Epithelial cell of esophagus (primary cell): Measurements from ENCODE around the gene ROR2.

Experiments
- DNase-seq: peaks from one replicate; pipeline ENCODE4 v3.0.0; 2010; ENCODE audit warnings: low read depth
- H3K4me3 ChIP-seq: 2 replicates; pipeline ENCODE4 v1.5.1; 2011; ENCODE audit warnings: mild to moderate bottlenecking, low read length, control low read depth
- TF ChIP-seq, protein P1 (sequence below): IDR thresholded peaks from 2 replicates; pipeline ENCODE4 v1.5.1; 2011; ENCODE audit warnings: low read depth, mild to moderate bottlenecking, low read length, control low read depth, inconsistent platforms; ENCODE audit not compliant: insufficient read depth; ENCODE audit errors: missing control alignments

Gene ROR2

DNA sequence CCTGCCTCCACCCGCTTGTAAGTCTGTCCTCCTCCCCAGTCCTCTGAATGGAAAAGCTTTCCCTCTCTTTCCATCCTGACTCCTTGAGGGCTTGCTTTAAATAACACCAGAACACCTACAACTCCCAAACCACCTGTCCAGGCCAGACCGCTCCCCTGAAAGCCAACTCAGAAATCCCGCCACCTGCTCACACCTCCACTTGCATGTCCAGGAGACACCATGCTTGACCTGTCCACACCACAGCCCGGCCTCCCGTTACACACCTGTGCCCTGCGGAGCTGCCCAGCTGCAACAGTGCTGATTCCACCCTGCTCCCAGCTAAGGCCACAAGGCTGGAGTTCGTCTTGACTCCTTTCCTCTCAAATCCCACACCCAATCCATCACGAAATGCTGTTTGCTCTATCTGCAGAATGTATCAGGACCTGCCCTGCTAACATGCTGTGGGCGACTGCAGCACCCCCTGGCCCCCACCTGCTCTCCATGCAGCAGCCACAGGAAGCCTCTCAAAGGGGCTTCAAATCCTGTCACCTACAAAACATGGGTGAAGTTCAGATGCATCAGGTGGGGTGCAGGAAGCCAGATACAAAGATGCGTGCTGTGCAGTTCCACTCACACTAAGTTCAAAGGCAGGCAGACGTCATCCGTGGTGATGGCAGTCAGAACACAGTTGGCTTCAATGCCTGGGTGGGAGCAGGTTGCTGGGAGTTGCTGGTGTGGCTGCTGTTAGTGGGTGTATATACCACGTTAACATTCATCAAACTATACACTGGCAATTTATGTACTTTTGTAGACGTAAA is 166.0 kb downstream of the ROR2 start:
- H3K4me3 ChIP-seq = no peak overlapping the region
- TF ChIP-seq, protein P1, sequence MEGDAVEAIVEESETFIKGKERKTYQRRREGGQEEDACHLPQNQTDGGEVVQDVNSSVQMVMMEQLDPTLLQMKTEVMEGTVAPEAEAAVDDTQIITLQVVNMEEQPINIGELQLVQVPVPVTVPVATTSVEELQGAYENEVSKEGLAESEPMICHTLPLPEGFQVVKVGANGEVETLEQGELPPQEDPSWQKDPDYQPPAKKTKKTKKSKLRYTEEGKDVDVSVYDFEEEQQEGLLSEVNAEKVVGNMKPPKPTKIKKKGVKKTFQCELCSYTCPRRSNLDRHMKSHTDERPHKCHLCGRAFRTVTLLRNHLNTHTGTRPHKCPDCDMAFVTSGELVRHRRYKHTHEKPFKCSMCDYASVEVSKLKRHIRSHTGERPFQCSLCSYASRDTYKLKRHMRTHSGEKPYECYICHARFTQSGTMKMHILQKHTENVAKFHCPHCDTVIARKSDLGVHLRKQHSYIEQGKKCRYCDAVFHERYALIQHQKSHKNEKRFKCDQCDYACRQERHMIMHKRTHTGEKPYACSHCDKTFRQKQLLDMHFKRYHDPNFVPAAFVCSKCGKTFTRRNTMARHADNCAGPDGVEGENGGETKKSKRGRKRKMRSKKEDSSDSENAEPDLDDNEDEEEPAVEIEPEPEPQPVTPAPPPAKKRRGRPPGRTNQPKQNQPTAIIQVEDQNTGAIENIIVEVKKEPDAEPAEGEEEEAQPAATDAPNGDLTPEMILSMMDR = no peak
- DNase-seq = no peak

DNA sequence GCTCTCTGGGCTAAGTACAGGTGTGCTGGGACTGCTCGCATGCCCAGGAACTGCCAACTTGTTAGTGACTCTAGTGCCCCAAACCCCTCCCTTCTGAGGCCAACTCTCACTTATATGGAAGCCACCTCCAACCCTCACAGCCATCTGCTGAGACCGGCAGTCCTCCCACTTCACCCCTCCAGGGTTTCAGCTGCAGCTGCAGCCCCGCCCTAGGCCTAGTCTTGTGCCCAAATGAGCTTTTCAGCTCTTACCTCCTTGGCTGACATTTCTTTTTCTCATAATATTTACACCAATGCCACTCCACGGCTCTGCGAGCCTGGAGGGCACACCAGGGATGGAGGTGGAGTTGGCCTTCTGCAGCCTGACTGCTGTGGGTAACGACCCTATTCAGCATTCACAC is 166.6 kb downstream of the ROR2 start:
- no peak for DNase-seq
- TF ChIP-seq, protein P1 = no peak
- no peak overlapping the region for H3K4me3 ChIP-seq

DNA sequence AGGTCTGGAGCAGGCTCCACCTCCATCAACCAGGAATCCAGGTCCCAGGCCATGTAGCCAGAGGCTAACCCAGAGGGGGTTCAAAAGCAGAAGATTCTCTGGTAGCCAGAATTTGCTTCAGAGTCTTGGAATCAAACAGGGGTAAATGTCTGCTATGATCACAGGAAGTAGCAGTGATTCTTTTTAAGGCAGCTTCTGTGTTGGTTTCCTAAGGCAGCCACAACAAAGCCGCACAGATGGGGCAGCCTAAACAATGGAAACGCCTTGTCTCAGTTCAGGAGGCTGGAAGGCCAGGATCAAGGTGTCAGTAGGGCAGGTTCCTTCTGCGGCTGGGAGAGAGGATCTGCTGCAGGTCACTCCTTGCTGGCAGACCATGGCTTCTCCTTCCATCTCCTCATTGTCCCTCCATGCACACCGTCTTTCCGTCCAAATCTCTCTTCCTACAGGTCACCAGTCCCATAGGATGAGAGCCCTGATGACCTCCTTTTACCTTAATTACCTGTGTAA is 167.3 kb downstream of the ROR2 start:
- no peak for DNase-seq
- TF ChIP-seq, protein P1 = no peak
- no peak overlapping the region for H3K4me3 ChIP-seq

DNA sequence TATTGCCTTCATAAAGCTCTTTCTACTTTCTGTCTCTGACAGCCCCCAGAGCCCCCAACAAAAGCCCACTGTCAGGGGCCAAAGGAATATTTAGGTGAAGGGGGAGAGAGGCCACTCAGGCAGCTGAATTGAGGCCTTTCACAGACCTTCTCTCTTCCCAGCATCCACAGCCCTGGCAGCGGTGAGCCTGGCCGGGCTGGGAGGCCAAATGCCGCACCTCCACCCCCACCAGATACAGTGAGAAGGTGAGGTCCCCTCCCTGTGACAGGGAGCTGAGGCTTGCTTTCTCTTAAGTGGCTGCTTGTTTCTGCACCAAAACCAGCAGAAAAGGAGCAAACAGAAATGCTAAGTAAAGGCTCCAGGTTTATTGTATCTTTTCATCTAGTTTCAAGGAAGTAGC is 168.1 kb downstream of the ROR2 start:
- no peak for DNase-seq
- H3K4me3 ChIP-seq = no peak overlapping the region
- TF ChIP-seq, protein P1 = no peak

GRCh38 chr9:91781116-91781515 is 168.9 kb downstream of the ROR2 start:
- no peak for DNase-seq
- H3K4me3 ChIP-seq = no peak overlapping the region
- TF ChIP-seq, protein P1 = no peak

DNA sequence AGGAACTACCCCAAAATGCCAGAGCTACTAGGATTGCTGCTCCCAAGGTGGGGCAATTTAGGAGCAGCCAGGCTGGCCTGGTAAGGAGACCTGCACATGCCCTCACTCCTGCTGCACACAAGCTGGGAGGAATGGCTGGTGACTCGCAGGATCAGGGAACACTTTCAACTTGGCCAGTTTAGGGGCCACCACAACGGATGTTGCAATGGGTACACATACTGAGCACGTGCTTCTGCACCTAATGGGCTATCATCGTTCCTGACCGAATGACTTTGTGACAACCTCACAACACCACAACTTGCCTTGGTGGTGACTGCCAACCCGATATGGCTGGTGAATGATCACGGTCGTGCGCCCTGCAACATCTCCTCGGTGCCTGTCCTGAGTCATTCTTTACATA is 172.0 kb downstream of the ROR2 start:
- TF ChIP-seq, protein P1 = no peak
- no peak overlapping the region for H3K4me3 ChIP-seq
- DNase-seq = no peak
